ENCODE measurements around the gene ERCC6L2. TPM values are rescaled to one million over a fixed set of nuclear protein-coding genes. Genes with fewer than 3 reads are reported as not detected.

Gene ERCC6L2
- total RNA-seq, 1 experiment from 2014 or later = 45.4 TPM

DNA sequence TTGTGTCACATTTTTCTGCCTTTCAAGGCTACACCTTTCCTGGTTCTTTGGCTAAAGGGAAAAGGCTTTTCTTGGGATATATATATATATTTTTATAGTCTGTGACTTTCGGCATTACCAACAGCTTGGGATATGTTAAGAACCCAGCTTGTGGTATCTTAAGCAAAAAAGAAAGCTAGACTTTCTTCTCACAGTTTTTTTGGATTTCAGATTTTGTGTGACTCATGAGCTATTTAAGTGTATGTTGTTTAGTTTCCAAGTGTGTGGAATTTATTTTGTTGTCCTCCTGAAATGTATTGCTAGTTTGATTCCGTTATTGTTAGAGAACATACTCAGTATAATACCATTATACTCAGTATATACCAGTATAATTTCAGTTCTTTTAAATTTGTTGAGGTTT lies 64.8 kb downstream of the ERCC6L2 start:
- Mint-ChIP-seq H3K36me3 (ENCODE audit: insufficient read depth, unreplicated experiment) (peaks cover 41% of the 10 kb centered on the region), H3K27me3 (ENCODE audit: insufficient read depth, unreplicated experiment) (no peaks in the 10 kb centered on the region), H3K4me3 (ENCODE audit: unreplicated experiment) (no peak overlapping the region), H3K27ac (ENCODE audit: unreplicated experiment) (no peak overlapping the region), H3K9me3 (ENCODE audit: unreplicated experiment) (peaks cover 23% of the 10 kb centered on the region), H3K4me1 (ENCODE audit: low read depth, unreplicated experiment) (no peaks in the 10 kb centered on the region)
- DNase-seq = no peak
- Histone ChIP-seq H3K4me3 (ENCODE audit: low read depth, low read length) (no peak overlapping the region), H3K27me3 (replicated peaks; ENCODE audit: control insufficient read depth, insufficient read depth, low read length) (no peaks in the 10 kb centered on the region), H3K4me1 (no peaks in the 10 kb centered on the region), H3K36me3 (ENCODE audit: control insufficient read depth, insufficient read depth, low read length) (peaks cover 5% of the 10 kb centered on the region), H3K9me3 (no peaks in the 10 kb centered on the region)
- CTCF ChIA-PET = no interaction called here
- POLR2A ChIA-PET = no interaction called here
- intact Hi-C loops (cut with micrococcal nuclease; ENCODE audit: unreplicated experiment) = no loop called here
- TF ChIP-seq, protein P1, sequence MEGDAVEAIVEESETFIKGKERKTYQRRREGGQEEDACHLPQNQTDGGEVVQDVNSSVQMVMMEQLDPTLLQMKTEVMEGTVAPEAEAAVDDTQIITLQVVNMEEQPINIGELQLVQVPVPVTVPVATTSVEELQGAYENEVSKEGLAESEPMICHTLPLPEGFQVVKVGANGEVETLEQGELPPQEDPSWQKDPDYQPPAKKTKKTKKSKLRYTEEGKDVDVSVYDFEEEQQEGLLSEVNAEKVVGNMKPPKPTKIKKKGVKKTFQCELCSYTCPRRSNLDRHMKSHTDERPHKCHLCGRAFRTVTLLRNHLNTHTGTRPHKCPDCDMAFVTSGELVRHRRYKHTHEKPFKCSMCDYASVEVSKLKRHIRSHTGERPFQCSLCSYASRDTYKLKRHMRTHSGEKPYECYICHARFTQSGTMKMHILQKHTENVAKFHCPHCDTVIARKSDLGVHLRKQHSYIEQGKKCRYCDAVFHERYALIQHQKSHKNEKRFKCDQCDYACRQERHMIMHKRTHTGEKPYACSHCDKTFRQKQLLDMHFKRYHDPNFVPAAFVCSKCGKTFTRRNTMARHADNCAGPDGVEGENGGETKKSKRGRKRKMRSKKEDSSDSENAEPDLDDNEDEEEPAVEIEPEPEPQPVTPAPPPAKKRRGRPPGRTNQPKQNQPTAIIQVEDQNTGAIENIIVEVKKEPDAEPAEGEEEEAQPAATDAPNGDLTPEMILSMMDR (IDR thresholded peaks at IDR 0.05; ENCODE audit: insufficient read depth in 1 of 2, low read depth in 1 of 2, low read length in 1 of 2, severe bottlenecking in 1 of 2, unreplicated experiment in 1 of 2) = no peak
- no TSS peak for BruUV-seq (replicated peaks)

DNA sequence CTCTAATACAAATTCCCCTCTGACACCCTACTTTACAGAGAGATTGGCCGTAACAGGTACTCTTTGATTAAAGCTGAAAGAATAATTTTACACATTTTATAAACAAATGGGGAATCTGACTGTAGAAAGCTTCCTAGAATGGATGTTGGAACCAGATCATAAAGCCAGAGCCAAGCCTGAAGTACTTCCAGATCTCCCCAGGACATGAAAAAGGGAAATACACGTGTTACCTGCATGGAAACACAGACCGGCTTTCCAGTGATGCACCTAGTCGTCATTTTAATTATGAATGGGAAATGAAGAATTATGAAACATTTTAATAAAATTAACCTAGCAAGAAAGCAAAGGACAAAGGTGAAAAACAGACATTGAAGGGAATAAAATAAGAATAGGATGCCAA lies 66.5 kb downstream of the ERCC6L2 start:
- Histone ChIP-seq H3K36me3 (ENCODE audit: control insufficient read depth, insufficient read depth, low read length) (peaks cover 6% of the 10 kb centered on the region), H3K27me3 (replicated peaks; ENCODE audit: control insufficient read depth, insufficient read depth, low read length) (no peaks in the 10 kb centered on the region), H3K4me3 (ENCODE audit: low read depth, low read length) (no peak overlapping the region), H3K4me1 (no peaks in the 10 kb centered on the region), H3K9me3 (no peaks in the 10 kb centered on the region)
- POLR2A ChIA-PET = no interaction called here
- peaks cover 56% of the 10 kb centered on the region for H3K36me3 Mint-ChIP-seq (ENCODE audit: insufficient read depth, unreplicated experiment)
- no peak for DNase-seq
- no peaks in the 10 kb centered on the region for H3K4me1 Mint-ChIP-seq (ENCODE audit: low read depth, unreplicated experiment)
- TF ChIP-seq, protein P1 (IDR thresholded peaks at IDR 0.05; ENCODE audit: insufficient read depth in 1 of 2, low read depth in 1 of 2, low read length in 1 of 2, severe bottlenecking in 1 of 2, unreplicated experiment in 1 of 2) = no peak
- H3K9me3 Mint-ChIP-seq (ENCODE audit: unreplicated experiment) = peaks cover 32% of the 10 kb centered on the region
- intact Hi-C loops (cut with micrococcal nuclease; ENCODE audit: unreplicated experiment) = no loop called here
- H3K27ac Mint-ChIP-seq (ENCODE audit: unreplicated experiment) = no peak overlapping the region
- no TSS peak for BruUV-seq (replicated peaks)
- CTCF ChIA-PET = no interaction called here
- no peaks in the 10 kb centered on the region for H3K27me3 Mint-ChIP-seq (ENCODE audit: insufficient read depth, unreplicated experiment)
- H3K4me3 Mint-ChIP-seq (ENCODE audit: unreplicated experiment) = no peak overlapping the region

DNA sequence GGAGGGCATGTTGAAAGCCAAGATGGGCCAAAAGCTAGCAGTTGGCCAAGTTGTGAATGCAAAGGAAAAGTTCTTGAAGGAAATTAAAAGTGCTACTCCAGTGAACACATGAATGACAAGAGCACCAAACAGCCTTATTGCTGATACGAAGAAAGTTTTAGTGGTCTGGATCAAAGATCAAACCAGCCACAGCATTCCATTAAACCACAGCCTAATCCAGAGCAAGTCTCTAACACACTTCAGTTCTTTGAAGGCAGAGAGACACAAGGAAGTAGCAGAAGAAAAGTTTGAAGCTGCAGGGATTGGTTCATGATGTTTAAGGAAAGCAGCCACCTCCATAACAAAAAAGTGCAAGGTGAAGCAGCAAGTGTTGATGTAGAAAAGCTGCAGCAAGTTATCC lies 71.6 kb downstream of the ERCC6L2 start:
- Mint-ChIP-seq H3K9me3 (ENCODE audit: unreplicated experiment) (peaks cover 51% of the 10 kb centered on the region), H3K4me1 (ENCODE audit: low read depth, unreplicated experiment) (peaks cover 5% of the 10 kb centered on the region), H3K36me3 (ENCODE audit: insufficient read depth, unreplicated experiment) (peaks cover 75% of the 10 kb centered on the region), H3K27me3 (ENCODE audit: insufficient read depth, unreplicated experiment) (no peaks in the 10 kb centered on the region), H3K4me3 (ENCODE audit: unreplicated experiment) (no peak overlapping the region), H3K27ac (ENCODE audit: unreplicated experiment) (no peak overlapping the region)
- Histone ChIP-seq H3K36me3 (ENCODE audit: control insufficient read depth, insufficient read depth, low read length) (peaks cover 5% of the 10 kb centered on the region), H3K4me1 (no peaks in the 10 kb centered on the region), H3K9me3 (peaks cover 10% of the 10 kb centered on the region; the same call in 1 of the 2 replicates), H3K27me3 (replicated peaks; ENCODE audit: control insufficient read depth, insufficient read depth, low read length) (no peaks in the 10 kb centered on the region), H3K4me3 (ENCODE audit: low read depth, low read length) (no peak overlapping the region)
- CTCF ChIA-PET = no interaction called here
- no TSS peak for BruUV-seq (replicated peaks)
- TF ChIP-seq, protein P1 (IDR thresholded peaks at IDR 0.05; ENCODE audit: insufficient read depth in 1 of 2, low read depth in 1 of 2, low read length in 1 of 2, severe bottlenecking in 1 of 2, unreplicated experiment in 1 of 2) = no peak
- DNase-seq = no peak
- POLR2A ChIA-PET = no interaction called here
- intact Hi-C loops (cut with micrococcal nuclease; ENCODE audit: unreplicated experiment) = no loop called here
